Measurements from ENCODE around the gene METAP1D. TPM values are rescaled to one million over a fixed set of nuclear protein-coding genes. Genes with fewer than 3 reads are reported as not detected.

The METAP1D gene
- total RNA-seq, 1 experiment from 2014 or later: 15.8 TPM

DNA sequence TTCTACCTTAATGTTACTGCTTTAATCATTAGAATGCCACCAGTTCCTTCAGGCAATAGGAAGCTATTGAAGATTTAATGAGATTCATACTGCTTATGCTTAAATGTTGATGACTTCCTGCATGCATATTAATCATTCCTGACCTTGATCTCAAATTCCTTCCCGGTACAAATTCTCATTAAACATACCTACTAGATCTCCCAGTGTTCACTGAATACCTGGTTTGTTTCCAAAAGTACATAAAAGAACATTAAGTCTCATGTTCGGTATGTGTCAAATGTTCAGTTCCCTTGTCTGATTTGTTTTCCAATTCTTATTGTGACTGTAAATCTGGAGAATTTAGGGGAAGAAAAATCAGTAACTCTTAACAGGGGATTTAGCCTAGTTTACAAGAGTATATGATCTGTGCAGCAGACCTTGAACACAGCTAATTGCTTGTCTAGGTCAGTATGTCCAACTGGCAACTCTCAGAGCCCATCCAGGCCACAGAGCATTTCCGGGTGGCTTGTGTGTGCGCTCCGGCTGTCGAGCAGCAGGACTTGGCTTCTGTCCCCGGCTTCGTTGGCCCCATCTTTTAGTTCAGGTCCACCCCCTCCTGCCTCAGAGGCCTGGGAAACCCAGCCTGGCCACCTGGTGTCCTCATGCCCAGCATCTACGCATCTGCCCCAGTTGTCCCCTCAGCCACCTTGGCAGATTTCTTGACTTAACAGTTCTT lies 13.1 kb downstream of the METAP1D start:
- intact Hi-C loops (cut with micrococcal nuclease): no loop called here
- DNase-seq (ENCODE audit: low read depth, low spot score) (no peak), ATAC-seq (no peak)
- CTCF ChIA-PET: no interaction called here
- RAD21 ChIA-PET (ENCODE audit: low non-redundant PET in 1 of 2, low total read pairs in 2 of 2, uncharacterized antibody in 2 of 2, unreplicated experiment in 2 of 2): no interaction called here
- no peak overlapping the region for H3K4me3 ChIP-seq (replicated peaks in 1 of 2; ENCODE audit: low read depth in 1 of 2, low read length in 2 of 2)
- TF ChIP-seq CBX3 (IDR thresholded peaks at IDR 0.05; ENCODE audit: low read depth): no peak
- TF ChIP-seq, protein P1, sequence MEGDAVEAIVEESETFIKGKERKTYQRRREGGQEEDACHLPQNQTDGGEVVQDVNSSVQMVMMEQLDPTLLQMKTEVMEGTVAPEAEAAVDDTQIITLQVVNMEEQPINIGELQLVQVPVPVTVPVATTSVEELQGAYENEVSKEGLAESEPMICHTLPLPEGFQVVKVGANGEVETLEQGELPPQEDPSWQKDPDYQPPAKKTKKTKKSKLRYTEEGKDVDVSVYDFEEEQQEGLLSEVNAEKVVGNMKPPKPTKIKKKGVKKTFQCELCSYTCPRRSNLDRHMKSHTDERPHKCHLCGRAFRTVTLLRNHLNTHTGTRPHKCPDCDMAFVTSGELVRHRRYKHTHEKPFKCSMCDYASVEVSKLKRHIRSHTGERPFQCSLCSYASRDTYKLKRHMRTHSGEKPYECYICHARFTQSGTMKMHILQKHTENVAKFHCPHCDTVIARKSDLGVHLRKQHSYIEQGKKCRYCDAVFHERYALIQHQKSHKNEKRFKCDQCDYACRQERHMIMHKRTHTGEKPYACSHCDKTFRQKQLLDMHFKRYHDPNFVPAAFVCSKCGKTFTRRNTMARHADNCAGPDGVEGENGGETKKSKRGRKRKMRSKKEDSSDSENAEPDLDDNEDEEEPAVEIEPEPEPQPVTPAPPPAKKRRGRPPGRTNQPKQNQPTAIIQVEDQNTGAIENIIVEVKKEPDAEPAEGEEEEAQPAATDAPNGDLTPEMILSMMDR (IDR thresholded peaks at IDR 0.05 in 2 of 3, conservative IDR thresholded peaks at IDR 0.05 in 1 of 3; ENCODE audit: borderline replicate concordance in 1 of 3, insufficient read depth in 1 of 3, low read depth in 2 of 3, low read length in 2 of 3): no peak
- TF ChIP-seq JUND (IDR thresholded peaks at IDR 0.05): no peak
- no peak for TF ChIP-seq EZH2phosphoT487 (IDR thresholded peaks at IDR 0.05; ENCODE audit: borderline replicate concordance)
- TF ChIP-seq, protein P2, sequence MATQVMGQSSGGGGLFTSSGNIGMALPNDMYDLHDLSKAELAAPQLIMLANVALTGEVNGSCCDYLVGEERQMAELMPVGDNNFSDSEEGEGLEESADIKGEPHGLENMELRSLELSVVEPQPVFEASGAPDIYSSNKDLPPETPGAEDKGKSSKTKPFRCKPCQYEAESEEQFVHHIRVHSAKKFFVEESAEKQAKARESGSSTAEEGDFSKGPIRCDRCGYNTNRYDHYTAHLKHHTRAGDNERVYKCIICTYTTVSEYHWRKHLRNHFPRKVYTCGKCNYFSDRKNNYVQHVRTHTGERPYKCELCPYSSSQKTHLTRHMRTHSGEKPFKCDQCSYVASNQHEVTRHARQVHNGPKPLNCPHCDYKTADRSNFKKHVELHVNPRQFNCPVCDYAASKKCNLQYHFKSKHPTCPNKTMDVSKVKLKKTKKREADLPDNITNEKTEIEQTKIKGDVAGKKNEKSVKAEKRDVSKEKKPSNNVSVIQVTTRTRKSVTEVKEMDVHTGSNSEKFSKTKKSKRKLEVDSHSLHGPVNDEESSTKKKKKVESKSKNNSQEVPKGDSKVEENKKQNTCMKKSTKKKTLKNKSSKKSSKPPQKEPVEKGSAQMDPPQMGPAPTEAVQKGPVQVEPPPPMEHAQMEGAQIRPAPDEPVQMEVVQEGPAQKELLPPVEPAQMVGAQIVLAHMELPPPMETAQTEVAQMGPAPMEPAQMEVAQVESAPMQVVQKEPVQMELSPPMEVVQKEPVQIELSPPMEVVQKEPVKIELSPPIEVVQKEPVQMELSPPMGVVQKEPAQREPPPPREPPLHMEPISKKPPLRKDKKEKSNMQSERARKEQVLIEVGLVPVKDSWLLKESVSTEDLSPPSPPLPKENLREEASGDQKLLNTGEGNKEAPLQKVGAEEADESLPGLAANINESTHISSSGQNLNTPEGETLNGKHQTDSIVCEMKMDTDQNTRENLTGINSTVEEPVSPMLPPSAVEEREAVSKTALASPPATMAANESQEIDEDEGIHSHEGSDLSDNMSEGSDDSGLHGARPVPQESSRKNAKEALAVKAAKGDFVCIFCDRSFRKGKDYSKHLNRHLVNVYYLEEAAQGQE (IDR thresholded peaks at IDR 0.05; ENCODE audit: low read depth): no peak
- TF ChIP-seq SIN3A (IDR thresholded peaks at IDR 0.05; ENCODE audit: low read depth): no peak
- no peak for TF ChIP-seq ELF1 (IDR thresholded peaks at IDR 0.05; ENCODE audit: borderline replicate concordance, low read depth)
- no peak for TF ChIP-seq SRF (IDR thresholded peaks at IDR 0.05; ENCODE audit: low read depth)
- no peak for TF ChIP-seq POLR2A (IDR thresholded peaks at IDR 0.05; ENCODE audit: borderline replicate concordance, extremely low read depth, insufficient read depth, insufficient read length)
- TF ChIP-seq EGR1 (IDR thresholded peaks at IDR 0.05; ENCODE audit: low read depth): no peak
- no peak for TF ChIP-seq TCF7L2 (IDR thresholded peaks at IDR 0.05; ENCODE audit: borderline replicate concordance, extremely low read depth, insufficient read depth, insufficient read length)
- TF ChIP-seq ATF3 (IDR thresholded peaks at IDR 0.05): no peak
- no peak for TF ChIP-seq RAD21 (IDR thresholded peaks at IDR 0.05; ENCODE audit: low read depth)
- TF ChIP-seq, protein P3, sequence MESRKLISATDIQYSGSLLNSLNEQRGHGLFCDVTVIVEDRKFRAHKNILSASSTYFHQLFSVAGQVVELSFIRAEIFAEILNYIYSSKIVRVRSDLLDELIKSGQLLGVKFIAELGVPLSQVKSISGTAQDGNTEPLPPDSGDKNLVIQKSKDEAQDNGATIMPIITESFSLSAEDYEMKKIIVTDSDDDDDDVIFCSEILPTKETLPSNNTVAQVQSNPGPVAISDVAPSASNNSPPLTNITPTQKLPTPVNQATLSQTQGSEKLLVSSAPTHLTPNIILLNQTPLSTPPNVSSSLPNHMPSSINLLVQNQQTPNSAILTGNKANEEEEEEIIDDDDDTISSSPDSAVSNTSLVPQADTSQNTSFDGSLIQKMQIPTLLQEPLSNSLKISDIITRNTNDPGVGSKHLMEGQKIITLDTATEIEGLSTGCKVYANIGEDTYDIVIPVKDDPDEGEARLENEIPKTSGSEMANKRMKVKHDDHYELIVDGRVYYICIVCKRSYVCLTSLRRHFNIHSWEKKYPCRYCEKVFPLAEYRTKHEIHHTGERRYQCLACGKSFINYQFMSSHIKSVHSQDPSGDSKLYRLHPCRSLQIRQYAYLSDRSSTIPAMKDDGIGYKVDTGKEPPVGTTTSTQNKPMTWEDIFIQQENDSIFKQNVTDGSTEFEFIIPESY (IDR thresholded peaks at IDR 0.05; ENCODE audit: extremely low read depth, insufficient replicate concordance, low read length): no peak
- no peak overlapping the region for H3K27ac ChIP-seq (ENCODE audit: low read depth, low read length)
- H4K20me1 ChIP-seq (ENCODE audit: insufficient read depth): no peaks in the 10 kb centered on the region
- no peak overlapping the region for H2AFZ ChIP-seq (ENCODE audit: low read depth, low read length, poor library complexity, severe bottlenecking)
- H3K9me3 ChIP-seq (ENCODE audit: control insufficient read depth in 1 of 2, insufficient read depth in 1 of 2, low read depth in 1 of 2, low read length in 2 of 2): no peaks in the 10 kb centered on the region
- peaks cover 9 to 24% of the 10 kb centered on the region in 2 experiments for H3K4me1 ChIP-seq (ENCODE audit: control insufficient read depth in 1 of 2, insufficient read depth in 2 of 2, low read length in 2 of 2)
- H3K9ac ChIP-seq (ENCODE audit: low read length): no peak overlapping the region
- H3K4me2 ChIP-seq (ENCODE audit: low read length): no peak overlapping the region
- peaks cover 10% of the 10 kb centered on the region for H3K79me2 ChIP-seq (ENCODE audit: insufficient read depth, low read length)
- POLR2A ChIA-PET: no interaction called here
- H3K9me2 ChIP-seq (ENCODE audit: insufficient read depth): no peaks in the 10 kb centered on the region
- BruUV-seq (replicated peaks): no TSS peak
- H3K27me3 ChIP-seq (ENCODE audit: insufficient read depth, low read length): no peaks in the 10 kb centered on the region
- H3K36me3 ChIP-seq (ENCODE audit: control insufficient read depth in 1 of 2, insufficient read depth in 2 of 2, low read length in 2 of 2): no peaks in the 10 kb centered on the region

Data from HCT116 (cell line).